H9 (cell line): ENCODE results near the gene TGM5. TPM values are rescaled to one million over a fixed set of nuclear protein-coding genes. Genes with fewer than 3 reads are reported as not detected.
A peak's percentile ranks its signal among the peaks of the same experiment; 100 is the strongest.

Experiments
- DNase-seq: peaks from one replicate; pipeline ENCODE4 v3.0.0-alpha.2; 2017
- H2AFZ ChIP-seq: one replicate; pipeline ENCODE4 v1.6.1; 2013; ENCODE audit warnings: mild to moderate bottlenecking, low read length, control low read depth, moderate library complexity
- H2AK5ac ChIP-seq: 2 replicates; pipeline ENCODE4 v1.6.1; 2013; ENCODE audit warnings: low read length, control low read depth, mixed read lengths; ENCODE audit not compliant: insufficient read length
- H2BK120ac ChIP-seq: one replicate; pipeline ENCODE4 v1.6.1; 2013; ENCODE audit warnings: low read depth, mild to moderate bottlenecking, low read length, control low read depth, inconsistent platforms; ENCODE audit not compliant: poor library complexity, severe bottlenecking
- H2BK12ac ChIP-seq: 2 replicates; pipeline ENCODE4 v1.6.1; 2013; ENCODE audit warnings: low read length, control low read depth, mixed read lengths, low read depth; ENCODE audit not compliant: insufficient read length
- H2BK15ac ChIP-seq: 2 replicates; pipeline ENCODE4 v1.6.1; 2013; ENCODE audit warnings: low read depth, low read length, control low read depth
- H2BK20ac ChIP-seq: one replicate; pipeline ENCODE4 v1.6.1; 2013; ENCODE audit warnings: low read depth, mild to moderate bottlenecking, low read length, control low read depth, inconsistent platforms; ENCODE audit not compliant: poor library complexity, severe bottlenecking
- H2BK5ac ChIP-seq: 2 replicates; pipeline ENCODE4 v1.6.1; 2013; ENCODE audit warnings: low read length, control low read depth, mixed read lengths; ENCODE audit not compliant: insufficient read length
- H3K14ac ChIP-seq: 2 replicates; pipeline ENCODE4 v1.6.1; 2013; ENCODE audit warnings: low read length, control low read depth; ENCODE audit not compliant: insufficient read depth
- H3K18ac ChIP-seq: 2 replicates; pipeline ENCODE4 v1.6.1; 2013; ENCODE audit warnings: low read depth, mild to moderate bottlenecking, mixed read lengths, low read length, control low read depth; ENCODE audit not compliant: insufficient read length
- H3K23ac ChIP-seq: 2 replicates; pipeline ENCODE4 v1.6.1; 2013; ENCODE audit warnings: low read length, control low read depth, mixed read lengths, low read depth; ENCODE audit not compliant: insufficient read length
- H3K23me2 ChIP-seq: 2 replicates; pipeline ENCODE4 v1.6.1; 2013; ENCODE audit warnings: low read depth, mild to moderate bottlenecking, mixed read lengths, low read length, control low read depth; ENCODE audit not compliant: insufficient read length, poor library complexity, severe bottlenecking
- H3K27ac ChIP-seq: 2 replicates; pipeline ENCODE4 v1.5.1; 2013; ENCODE audit warnings: low read length, control low read depth, mixed read lengths, low read depth; ENCODE audit not compliant: insufficient read length
- H3K27me3 ChIP-seq: 2 replicates; pipeline ENCODE4 v1.6.1; 2013; ENCODE audit warnings: low read length, control low read depth, inconsistent platforms; ENCODE audit not compliant: insufficient read depth
- H3K4ac ChIP-seq: 2 replicates; pipeline ENCODE4 v1.6.1; 2013; ENCODE audit warnings: low read depth, mild to moderate bottlenecking, control low read depth, inconsistent platforms, low read length, moderate library complexity
- H3K4me1 ChIP-seq: 2 replicates; pipeline ENCODE4 v1.6.1; 2013; ENCODE audit warnings: low read length, control low read depth, inconsistent platforms; ENCODE audit not compliant: insufficient read depth
- H3K4me2 ChIP-seq: 2 replicates; pipeline ENCODE4 v1.6.1; 2013; ENCODE audit warnings: low read length, control low read depth, mixed read lengths; ENCODE audit not compliant: insufficient read length, insufficient read depth
- H3K56ac ChIP-seq: 2 replicates; pipeline ENCODE4 v1.6.1; 2013; ENCODE audit warnings: low read depth, mild to moderate bottlenecking, mixed read lengths, low read length, control low read depth; ENCODE audit not compliant: insufficient read length
- H3K79me1 ChIP-seq: 2 replicates; pipeline ENCODE4 v1.6.1; 2013; ENCODE audit warnings: low read depth, mild to moderate bottlenecking, moderate library complexity, low read length, control low read depth, inconsistent platforms; ENCODE audit not compliant: insufficient read depth, poor library complexity, severe bottlenecking
- H3K79me2 ChIP-seq: 2 replicates; pipeline ENCODE4 v1.6.1; 2013; ENCODE audit warnings: low read length, control low read depth, inconsistent platforms; ENCODE audit not compliant: insufficient read depth
- H3K9ac ChIP-seq: 2 replicates; pipeline ENCODE4 v1.6.1; 2013; ENCODE audit warnings: low read length, control low read depth, mixed read lengths; ENCODE audit not compliant: insufficient read length; ENCODE audit errors: extremely low read depth
- H3K9me3 ChIP-seq: one replicate; pipeline ENCODE4 v1.6.1; 2013; ENCODE audit warnings: low read depth, low read length, inconsistent platforms; ENCODE audit not compliant: control insufficient read depth
- H3T11ph ChIP-seq: one replicate; pipeline ENCODE4 v1.6.1; 2013; ENCODE audit warnings: mild to moderate bottlenecking, low read length, control low read depth, inconsistent platforms
- H4K20me1 ChIP-seq: one replicate; pipeline ENCODE4 v1.6.1; 2013; ENCODE audit not compliant: control insufficient read depth, insufficient read length, insufficient read depth
- H4K5ac ChIP-seq: 2 replicates; pipeline ENCODE4 v1.6.1; 2013; ENCODE audit warnings: low read depth, mild to moderate bottlenecking, mixed read lengths, low read length, control low read depth; ENCODE audit not compliant: insufficient read length
- H4K8ac ChIP-seq: replicated peaks from 2 replicates; pipeline ENCODE4 v1.6.1; 2013; ENCODE audit warnings: low read length, control low read depth, mixed read lengths, low read depth; ENCODE audit not compliant: insufficient read length
- H4K91ac ChIP-seq: 2 replicates; pipeline ENCODE4 v1.6.1; 2013; ENCODE audit warnings: low read depth, mild to moderate bottlenecking, moderate library complexity, mixed read lengths, low read length, control low read depth; ENCODE audit not compliant: insufficient read length
- H3K27ac Mint-ChIP-seq, 3 experiments: 2 replicates in 2 of 3; 3 replicates in 1 of 3; pipeline ENCODE4 v1.8.0; 2020 to 2021; ENCODE audit warnings: mixed read lengths in 3 of 3, mild to moderate bottlenecking in 1 of 3, moderate library complexity in 1 of 3
- H3K27me3 Mint-ChIP-seq: 2 replicates; pipeline ENCODE4 v1.8.0; 2021; ENCODE audit warnings: low read depth, mild to moderate bottlenecking, moderate library complexity, mixed read lengths
- H3K36me3 Mint-ChIP-seq, 3 experiments: 2 replicates in 2 of 3; 3 replicates in 1 of 3; pipeline ENCODE4 v1.8.0; 2020 to 2021; ENCODE audit warnings: low read depth in 3 of 3, mixed read lengths in 3 of 3; ENCODE audit not compliant: insufficient read depth in 1 of 3
- H3K4me1 Mint-ChIP-seq, 2 experiments: 2 replicates each; pipeline ENCODE4 v1.8.0; 2020; ENCODE audit warnings: mixed read lengths in 2 of 2
- H3K4me3 Mint-ChIP-seq, 2 experiments: 2 replicates in 1 of 2; 3 replicates in 1 of 2; pipeline ENCODE4 v1.8.0; 2020 to 2021; ENCODE audit warnings: mild to moderate bottlenecking in 2 of 2, mixed read lengths in 2 of 2, moderate library complexity in 1 of 2
- H3K9me3 Mint-ChIP-seq, 2 experiments: 2 replicates in 1 of 2; 3 replicates in 1 of 2; pipeline ENCODE4 v1.8.0; 2020; ENCODE audit warnings: mild to moderate bottlenecking in 2 of 2, mixed read lengths in 2 of 2, moderate library complexity in 1 of 2
- WGBS: extraction: QIAGEN DNeasy Blood & Tissue Kit; methylation state at CpG from one replicate; pipeline ENCODE4 v1.1.7; 2013; ENCODE audit warnings: missing lambda C conversion rate, low lambda C conversion rate, mixed read lengths; ENCODE audit not compliant: insufficient read length; ENCODE audit errors: extremely low coverage; 5-methylcytosine and 5-hydroxymethylcytosine counted together
- total RNA-seq: library from RNA; stranded (reverse); gene quantifications from 2 replicates; pipeline ENCODE4 v1.2.1, GENCODE V29; 2021
- TF ChIP-seq, protein P1 (sequence below): fragments of 200-600 bp; sonication (generic); conservative IDR thresholded peaks from 3 replicates; pipeline ENCODE4 v1.8.0; 2021; ENCODE audit warnings: antibody characterized with exemption, mild to moderate bottlenecking

Gene TGM5
- total RNA-seq, 1 experiment from 2014 or later: not detected

DNA sequence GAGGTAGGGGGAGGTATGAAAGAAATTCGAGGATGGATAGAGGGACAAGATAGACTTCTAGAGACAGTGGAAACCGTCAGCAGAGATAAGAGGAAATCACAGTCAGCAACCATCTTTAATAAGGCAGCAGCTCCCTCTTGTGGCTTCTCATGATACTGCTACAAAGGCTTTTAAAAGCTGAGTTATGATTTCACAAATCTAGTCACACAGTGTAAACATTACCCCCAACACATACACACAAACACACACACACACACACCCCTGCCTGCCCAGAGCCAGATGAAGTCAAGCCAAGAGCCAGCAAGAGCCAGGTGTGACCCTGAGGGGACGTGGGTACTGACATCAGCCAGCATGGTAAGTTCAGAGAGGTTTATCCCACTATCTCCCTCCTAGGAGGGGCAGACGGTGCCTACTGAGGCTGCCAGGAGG lies 18.9 kb upstream of the TGM5 start:
- Histone ChIP-seq H2BK20ac (no peak overlapping the region), H3K9ac (no peak overlapping the region), H3K4me1 (no peaks in the 10 kb centered on the region), H2BK12ac (no peak overlapping the region), H3K4me2 (no peak overlapping the region), H4K91ac (no peak overlapping the region), H2AK5ac (no peak overlapping the region), H3K27ac (no peak overlapping the region), H2BK5ac (no peak overlapping the region), H3K23me2 (no peaks in the 10 kb centered on the region), H3K79me1 (no peaks in the 10 kb centered on the region), H2BK15ac (no peak overlapping the region), H3K79me2 (no peaks in the 10 kb centered on the region), H3K9me3 (no peaks in the 10 kb centered on the region), H4K20me1 (no peaks in the 10 kb centered on the region), H3K23ac (no peak overlapping the region), H3K56ac (no peak overlapping the region), H3K27me3 (no peaks in the 10 kb centered on the region), H3T11ph (no peak overlapping the region), H3K4ac (no peak overlapping the region), H2BK120ac (no peak overlapping the region), H4K8ac (no peak overlapping the region), H4K5ac (no peak overlapping the region), H3K18ac (no peak overlapping the region), H3K14ac (no peak overlapping the region), H2AFZ (no peak overlapping the region)
- no peaks in the 10 kb centered on the region for H3K36me3 Mint-ChIP-seq
- peaks cover 15% of the 10 kb centered on the region for H3K27me3 Mint-ChIP-seq
- H3K9me3 Mint-ChIP-seq: no peaks in the 10 kb centered on the region; a peak in 2 of 5 replicates
- no peak overlapping the region for H3K4me3 Mint-ChIP-seq
- TF ChIP-seq, protein P1, sequence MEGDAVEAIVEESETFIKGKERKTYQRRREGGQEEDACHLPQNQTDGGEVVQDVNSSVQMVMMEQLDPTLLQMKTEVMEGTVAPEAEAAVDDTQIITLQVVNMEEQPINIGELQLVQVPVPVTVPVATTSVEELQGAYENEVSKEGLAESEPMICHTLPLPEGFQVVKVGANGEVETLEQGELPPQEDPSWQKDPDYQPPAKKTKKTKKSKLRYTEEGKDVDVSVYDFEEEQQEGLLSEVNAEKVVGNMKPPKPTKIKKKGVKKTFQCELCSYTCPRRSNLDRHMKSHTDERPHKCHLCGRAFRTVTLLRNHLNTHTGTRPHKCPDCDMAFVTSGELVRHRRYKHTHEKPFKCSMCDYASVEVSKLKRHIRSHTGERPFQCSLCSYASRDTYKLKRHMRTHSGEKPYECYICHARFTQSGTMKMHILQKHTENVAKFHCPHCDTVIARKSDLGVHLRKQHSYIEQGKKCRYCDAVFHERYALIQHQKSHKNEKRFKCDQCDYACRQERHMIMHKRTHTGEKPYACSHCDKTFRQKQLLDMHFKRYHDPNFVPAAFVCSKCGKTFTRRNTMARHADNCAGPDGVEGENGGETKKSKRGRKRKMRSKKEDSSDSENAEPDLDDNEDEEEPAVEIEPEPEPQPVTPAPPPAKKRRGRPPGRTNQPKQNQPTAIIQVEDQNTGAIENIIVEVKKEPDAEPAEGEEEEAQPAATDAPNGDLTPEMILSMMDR: peak; percentile 85
- H3K4me1 Mint-ChIP-seq: peaks cover under 1 to 4% of the 10 kb centered on the region in 2 experiments; a peak in 2 of 4 replicates
- no CpG with 5 or more reads among the region's 4 CpGs for WGBS
- no peak overlapping the region; a peak in 1 of 7 replicates for H3K27ac Mint-ChIP-seq
- DNase-seq: no peak
